Thyroid gland (tissue), 4 donors: ENCODE measurements around the gene PCSK7.

Experiments
- POLR2A ChIP-seq, 2 donors: fragments of 450-650 bp; IDR thresholded peaks; one replicate each; pipeline ENCODE4 v1.6.1; 2017; ENCODE audit warnings: antibody characterized with exemption in 2 of 2, mild to moderate bottlenecking in 2 of 2, moderate library complexity in 1 of 2
- TF ChIP-seq, protein P1 (sequence below), 6 experiments: fragments of 200-600 bp in 3 of 6; fragments of 450-650 bp in 3 of 6; sonication (generic) in 3 of 6; IDR thresholded peaks; one replicate each; pipeline ENCODE4 v1.5.1; 2016 to 2019; ENCODE audit warnings: antibody characterized with exemption in 6 of 6, mild to moderate bottlenecking in 2 of 6, inconsistent platforms in 1 of 6, moderate library complexity in 1 of 6

DNA sequence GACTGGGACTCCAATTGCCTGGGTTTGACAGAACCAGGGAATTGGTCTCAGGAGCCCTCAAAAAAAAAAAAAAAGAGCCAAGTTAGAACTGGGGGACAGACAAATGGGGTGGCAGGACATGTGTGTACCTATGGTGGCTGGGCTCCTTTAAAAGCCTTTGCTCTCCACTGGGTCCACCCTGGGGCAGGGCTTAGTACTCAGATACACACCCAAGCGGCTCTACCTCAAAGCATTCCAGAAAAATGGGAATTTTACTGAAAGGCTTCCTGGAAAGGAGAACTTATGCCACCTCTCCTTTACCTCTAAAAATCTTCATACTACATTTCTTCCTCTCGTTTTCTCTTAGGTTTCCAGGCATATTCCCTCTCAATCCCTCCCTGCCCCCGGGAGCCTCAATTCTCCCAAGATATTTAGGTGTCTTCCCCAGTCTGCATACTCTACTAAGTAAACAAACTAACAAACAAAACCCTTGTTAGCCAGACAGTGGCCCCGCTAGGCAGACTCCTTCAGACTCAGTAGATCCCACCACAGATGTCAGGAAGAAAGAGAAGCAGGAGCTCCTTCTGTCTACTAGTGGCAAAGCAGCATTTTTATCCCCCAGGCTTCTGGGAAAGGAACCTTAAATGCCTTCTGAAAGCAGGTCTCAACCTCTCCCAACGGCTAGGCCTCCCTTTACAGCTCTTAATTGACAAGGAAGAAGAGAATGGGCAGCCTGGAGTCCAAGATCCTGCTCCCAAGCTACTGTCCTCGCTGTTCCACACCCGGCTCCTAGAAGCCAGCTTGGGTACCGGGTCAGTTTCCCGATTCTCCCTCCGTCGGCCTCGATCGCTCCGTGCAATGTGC is 653 bp downstream of the PCSK7 start:
- TF ChIP-seq, protein P1, sequence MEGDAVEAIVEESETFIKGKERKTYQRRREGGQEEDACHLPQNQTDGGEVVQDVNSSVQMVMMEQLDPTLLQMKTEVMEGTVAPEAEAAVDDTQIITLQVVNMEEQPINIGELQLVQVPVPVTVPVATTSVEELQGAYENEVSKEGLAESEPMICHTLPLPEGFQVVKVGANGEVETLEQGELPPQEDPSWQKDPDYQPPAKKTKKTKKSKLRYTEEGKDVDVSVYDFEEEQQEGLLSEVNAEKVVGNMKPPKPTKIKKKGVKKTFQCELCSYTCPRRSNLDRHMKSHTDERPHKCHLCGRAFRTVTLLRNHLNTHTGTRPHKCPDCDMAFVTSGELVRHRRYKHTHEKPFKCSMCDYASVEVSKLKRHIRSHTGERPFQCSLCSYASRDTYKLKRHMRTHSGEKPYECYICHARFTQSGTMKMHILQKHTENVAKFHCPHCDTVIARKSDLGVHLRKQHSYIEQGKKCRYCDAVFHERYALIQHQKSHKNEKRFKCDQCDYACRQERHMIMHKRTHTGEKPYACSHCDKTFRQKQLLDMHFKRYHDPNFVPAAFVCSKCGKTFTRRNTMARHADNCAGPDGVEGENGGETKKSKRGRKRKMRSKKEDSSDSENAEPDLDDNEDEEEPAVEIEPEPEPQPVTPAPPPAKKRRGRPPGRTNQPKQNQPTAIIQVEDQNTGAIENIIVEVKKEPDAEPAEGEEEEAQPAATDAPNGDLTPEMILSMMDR (IDR thresholded peaks at IDR 0.05), result no peak
- TF ChIP-seq POLR2A (IDR thresholded peaks at IDR 0.05), result no peak
